ENCODE results near the gene YDJC. TPM values are rescaled to one million over a fixed set of nuclear protein-coding genes. Genes with fewer than 3 reads are reported as not detected.

Gene YDJC
- total and polyA plus RNA-seq, 2 experiments from 2014 or later, result 24.1 to 44.5 TPM

DNA sequence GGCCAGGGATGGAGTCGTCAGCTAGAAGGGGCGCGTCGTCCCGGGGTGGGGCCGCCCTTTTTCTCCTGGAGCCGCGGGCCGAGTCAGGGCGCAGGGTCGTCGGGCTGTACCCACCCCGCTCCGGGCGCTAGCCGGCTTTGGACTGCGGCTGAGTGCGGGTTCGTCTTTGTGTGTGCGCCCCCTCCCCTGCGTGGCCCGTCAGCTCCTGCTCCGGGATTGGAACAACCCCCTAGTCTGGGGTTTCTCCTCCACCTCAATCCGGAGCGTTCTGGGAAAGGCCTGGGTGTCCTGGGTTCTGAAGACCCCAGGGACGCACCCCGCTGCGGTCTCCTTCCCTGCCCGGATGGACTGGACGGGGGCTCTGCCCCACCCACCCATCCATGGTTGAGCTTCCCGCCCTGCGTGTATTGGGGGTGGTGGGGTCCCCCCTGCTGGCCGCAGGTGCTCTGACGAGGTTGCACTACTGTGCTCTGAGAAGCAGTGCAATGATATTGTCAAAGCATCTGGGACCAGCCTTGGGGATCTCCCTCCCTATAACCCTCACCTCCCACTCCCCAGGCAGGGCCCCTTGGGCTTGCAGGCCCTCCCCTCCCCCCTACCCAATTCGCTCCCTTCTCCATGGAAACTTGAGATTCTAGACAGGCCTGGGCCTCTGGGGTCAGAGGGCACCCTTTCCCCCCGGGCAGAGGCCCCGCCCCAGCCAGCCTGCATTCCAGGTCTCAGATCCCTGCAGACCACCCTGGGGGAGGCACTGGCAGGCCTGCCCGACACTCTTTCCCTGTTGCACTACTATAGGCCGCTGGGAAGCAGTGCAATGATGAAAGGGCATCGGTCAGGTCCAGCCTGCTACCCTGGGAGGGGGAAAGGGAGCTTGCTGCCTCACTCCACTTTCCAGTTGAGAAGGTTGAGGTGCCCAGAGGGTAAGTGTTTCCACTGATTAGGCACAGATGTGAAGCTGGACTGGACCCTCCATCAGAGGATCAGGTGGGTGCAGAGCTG is 23.0 kb upstream of the YDJC start:
- peak; percentile 6 for DNase-seq (ENCODE audit: low spot score)
- no peaks in the 10 kb centered on the region for H3K9me3 ChIP-seq (ENCODE audit: low read depth)
- whole genome bisulfite sequencing (ENCODE audit: low lambda C conversion rate, missing lambda C conversion rate), result 12% methylated on average over 34 of the region's 40 CpGs
- TF ChIP-seq, protein P1, sequence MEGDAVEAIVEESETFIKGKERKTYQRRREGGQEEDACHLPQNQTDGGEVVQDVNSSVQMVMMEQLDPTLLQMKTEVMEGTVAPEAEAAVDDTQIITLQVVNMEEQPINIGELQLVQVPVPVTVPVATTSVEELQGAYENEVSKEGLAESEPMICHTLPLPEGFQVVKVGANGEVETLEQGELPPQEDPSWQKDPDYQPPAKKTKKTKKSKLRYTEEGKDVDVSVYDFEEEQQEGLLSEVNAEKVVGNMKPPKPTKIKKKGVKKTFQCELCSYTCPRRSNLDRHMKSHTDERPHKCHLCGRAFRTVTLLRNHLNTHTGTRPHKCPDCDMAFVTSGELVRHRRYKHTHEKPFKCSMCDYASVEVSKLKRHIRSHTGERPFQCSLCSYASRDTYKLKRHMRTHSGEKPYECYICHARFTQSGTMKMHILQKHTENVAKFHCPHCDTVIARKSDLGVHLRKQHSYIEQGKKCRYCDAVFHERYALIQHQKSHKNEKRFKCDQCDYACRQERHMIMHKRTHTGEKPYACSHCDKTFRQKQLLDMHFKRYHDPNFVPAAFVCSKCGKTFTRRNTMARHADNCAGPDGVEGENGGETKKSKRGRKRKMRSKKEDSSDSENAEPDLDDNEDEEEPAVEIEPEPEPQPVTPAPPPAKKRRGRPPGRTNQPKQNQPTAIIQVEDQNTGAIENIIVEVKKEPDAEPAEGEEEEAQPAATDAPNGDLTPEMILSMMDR (IDR thresholded peaks at IDR 0.05; ENCODE audit: poor library complexity), result no peak
- no peak for TF ChIP-seq EZH2phosphoT487 (IDR thresholded peaks at IDR 0.05; ENCODE audit: low read depth, severe bottlenecking, unreplicated experiment)
- no peak for TF ChIP-seq EZH2 (IDR thresholded peaks at IDR 0.05; ENCODE audit: borderline replicate concordance)
- no peaks in the 10 kb centered on the region for H3K27me3 ChIP-seq
- H3K4me2 ChIP-seq, result peak overlapping the region; percentile 93
- H3K9me2 ChIP-seq (replicated peaks; ENCODE audit: insufficient read depth), result no peaks in the 10 kb centered on the region
- H3K4me3 ChIP-seq, result peak overlapping the region; percentile 38
- no peaks in the 10 kb centered on the region for H3K36me3 ChIP-seq (replicated peaks; ENCODE audit: insufficient read depth, low read depth)
- H3K79me2 ChIP-seq, result no peaks in the 10 kb centered on the region
- no peaks in the 10 kb centered on the region for H4K20me1 ChIP-seq (ENCODE audit: insufficient read depth, poor library complexity, severe bottlenecking)
- H3K4me1 ChIP-seq (ENCODE audit: insufficient read depth), result peaks cover 17% of the 10 kb centered on the region
- H2AFZ ChIP-seq, result peak overlapping the region; percentile 38
- H3K27ac ChIP-seq, result no peak overlapping the region

GRCh38 chr22:21652010-21652546 is 22.3 kb upstream of the YDJC start:
- peak overlapping the region; percentile 38 for H2AFZ ChIP-seq
- H3K27ac ChIP-seq, result no peak overlapping the region
- TF ChIP-seq, protein P1 (IDR thresholded peaks at IDR 0.05; ENCODE audit: poor library complexity), result no peak
- TF ChIP-seq EZH2 (IDR thresholded peaks at IDR 0.05; ENCODE audit: borderline replicate concordance) (no peak), EZH2phosphoT487 (IDR thresholded peaks at IDR 0.05; ENCODE audit: low read depth, severe bottlenecking, unreplicated experiment) (no peak)

GRCh38 chr22:21651521-21652009 is 21.7 kb upstream of the YDJC start:
- Histone ChIP-seq H3K4me1 (ENCODE audit: insufficient read depth) (peaks cover 17% of the 10 kb centered on the region), H2AFZ (peak overlapping the region; percentile 22), H3K36me3 (replicated peaks; ENCODE audit: insufficient read depth, low read depth) (no peaks in the 10 kb centered on the region), H3K27me3 (no peaks in the 10 kb centered on the region), H3K9me3 (ENCODE audit: low read depth) (no peaks in the 10 kb centered on the region), H3K79me2 (no peaks in the 10 kb centered on the region), H3K4me3 (peak overlapping the region; percentile 38), H3K9me2 (replicated peaks; ENCODE audit: insufficient read depth) (no peaks in the 10 kb centered on the region), H4K20me1 (ENCODE audit: insufficient read depth, poor library complexity, severe bottlenecking) (no peaks in the 10 kb centered on the region), H3K27ac (peak overlapping the region; percentile 13), H3K4me2 (peak overlapping the region; percentile 93)
- DNase-seq (ENCODE audit: low spot score), result no peak
- 1% methylated on average over 29 of the region's 29 CpGs for WGBS (ENCODE audit: low lambda C conversion rate, missing lambda C conversion rate)
- TF ChIP-seq EZH2 (IDR thresholded peaks at IDR 0.05; ENCODE audit: borderline replicate concordance) (no peak), EZH2phosphoT487 (IDR thresholded peaks at IDR 0.05; ENCODE audit: low read depth, severe bottlenecking, unreplicated experiment) (no peak)
- TF ChIP-seq, protein P1 (IDR thresholded peaks at IDR 0.05; ENCODE audit: poor library complexity), result no peak

More at GRCh38 chr22:21652010-21652546, 22.3 kb upstream of the YDJC start:
- peak; percentile 91 for DNase-seq (ENCODE audit: low spot score)
- Histone ChIP-seq H3K4me1 (ENCODE audit: insufficient read depth) (peaks cover 17% of the 10 kb centered on the region), H4K20me1 (ENCODE audit: insufficient read depth, poor library complexity, severe bottlenecking) (no peaks in the 10 kb centered on the region), H3K36me3 (replicated peaks; ENCODE audit: insufficient read depth, low read depth) (no peaks in the 10 kb centered on the region), H3K4me2 (peak overlapping the region; percentile 93), H3K27me3 (no peaks in the 10 kb centered on the region), H3K79me2 (no peaks in the 10 kb centered on the region), H3K9me2 (replicated peaks; ENCODE audit: insufficient read depth) (no peaks in the 10 kb centered on the region), H3K4me3 (peak overlapping the region; percentile 38), H3K9me3 (ENCODE audit: low read depth) (no peaks in the 10 kb centered on the region)
- WGBS (ENCODE audit: low lambda C conversion rate, missing lambda C conversion rate), result 1% methylated on average over 41 of the region's 44 CpGs
